WTC11 (cell line): ENCODE results near the gene KCNMA1. TPM values are rescaled to one million over a fixed set of nuclear protein-coding genes. Genes with fewer than 3 reads are reported as not detected.

Experiments used
- ATAC-seq: fragments of 200-7000 bp; cut with Tn5 transposase; 2 replicates; pipeline ENCODE4 v1.10.0; 2021; ENCODE audit warnings: mild to moderate bottlenecking, moderate library complexity
- CTCF ChIA-PET: fragments of 300-600 bp; sonication (Branson Sonifier 250); formaldehyde crosslinking; loops from one replicate; lab custom pipeline; 2021; ENCODE audit warnings: antibody characterized with exemption; lab: Charles Lee
- POLR2A ChIA-PET: fragments of 350-600 bp; sonication (Branson Sonifier 250); formaldehyde crosslinking; loops from one replicate; lab custom pipeline; 2021; ENCODE audit warnings: antibody characterized with exemption; lab: Charles Lee
- DNase-seq: peaks from one replicate; pipeline ENCODE4 v3.0.0; 2021; ENCODE audit warnings: low spot score
- H3K27ac Mint-ChIP-seq: 2 replicates; pipeline ENCODE4 v1.8.0; 2021; ENCODE audit warnings: mixed read lengths
- H3K27me3 Mint-ChIP-seq: 2 replicates; pipeline ENCODE4 v1.8.0; 2021; ENCODE audit warnings: low read depth, mild to moderate bottlenecking, moderate library complexity, mixed read lengths
- H3K36me3 Mint-ChIP-seq: 2 replicates; pipeline ENCODE4 v1.8.0; 2021; ENCODE audit warnings: mixed read lengths
- H3K4me1 Mint-ChIP-seq: 2 replicates; pipeline ENCODE4 v1.8.0; 2022; ENCODE audit warnings: mixed read lengths
- H3K4me3 Mint-ChIP-seq: 2 replicates; pipeline ENCODE4 v1.8.0; 2021; ENCODE audit warnings: mild to moderate bottlenecking, moderate library complexity, mixed read lengths
- H3K9me3 Mint-ChIP-seq: 2 replicates; pipeline ENCODE4 v1.8.0; 2021; ENCODE audit warnings: mixed read lengths
- CBFB ChIP-seq: sonication (generic); formaldehyde crosslinking; IDR thresholded peaks from 2 replicates; pipeline ENCODE4 v1.8.1; 2022; ENCODE audit warnings: mild to moderate bottlenecking, low read depth, missing genetic modification reagents
- CREM ChIP-seq: sonication (generic); formaldehyde crosslinking; IDR thresholded peaks from 2 replicates; pipeline ENCODE4 v1.8.1; 2022; ENCODE audit warnings: mild to moderate bottlenecking, missing genetic modification reagents, moderate library complexity
- FOXK1 ChIP-seq: sonication (generic); formaldehyde crosslinking; IDR thresholded peaks from 2 replicates; pipeline ENCODE4 v1.8.0; 2022; ENCODE audit warnings: mild to moderate bottlenecking, moderate library complexity, missing genetic modification reagents
- GABPB1 ChIP-seq: sonication (generic); formaldehyde crosslinking; IDR thresholded peaks from 2 replicates; pipeline ENCODE4 v1.8.1; 2023; ENCODE audit warnings: mild to moderate bottlenecking, missing genetic modification reagents
- NFATC4 ChIP-seq: fragments of 250-450 bp; sonication (Bioruptor Pico); IDR thresholded peaks from 2 replicates; pipeline ENCODE4 v1.9.0; 2021; ENCODE audit warnings: mild to moderate bottlenecking
- RORB ChIP-seq: fragments of 250-450 bp; sonication (Bioruptor Pico); IDR thresholded peaks from 2 replicates; pipeline ENCODE4 v1.9.0; 2021; ENCODE audit warnings: mild to moderate bottlenecking
- SP1 ChIP-seq: sonication (generic); formaldehyde crosslinking; conservative IDR thresholded peaks from 2 replicates; pipeline ENCODE4 v1.8.1; 2022; ENCODE audit warnings: missing genetic modification reagents
- TEAD4 ChIP-seq: sonication (generic); formaldehyde crosslinking; IDR thresholded peaks from 2 replicates; pipeline ENCODE4 v1.8.0; 2022; ENCODE audit warnings: mild to moderate bottlenecking, missing genetic modification reagents
- ZNF121 ChIP-seq: sonication (generic); formaldehyde crosslinking; IDR thresholded peaks from 2 replicates; pipeline ENCODE4 v1.8.0; 2023; ENCODE audit warnings: missing genetic modification reagents
- ZNF396 ChIP-seq: fragments of 250-450 bp; sonication (Bioruptor Pico); IDR thresholded peaks from 2 replicates; pipeline ENCODE4 v1.8.0; 2021; ENCODE audit warnings: mild to moderate bottlenecking, moderate library complexity, borderline replicate concordance
- ZNF423 ChIP-seq: fragments of 250-450 bp; sonication (Bioruptor Pico); IDR thresholded peaks from 2 replicates; pipeline ENCODE4 v2.1.2; 2022; ENCODE audit warnings: mild to moderate bottlenecking, moderate library complexity
- total RNA-seq: library from RNA; stranded (reverse); gene quantifications from 3 replicates; pipeline ENCODE4 v1.2.3, GENCODE V29; 2021
- TF ChIP-seq, protein P1 (sequence below): sonication (generic); formaldehyde crosslinking; IDR thresholded peaks from 2 replicates; pipeline ENCODE4 v1.8.1; 2023; ENCODE audit warnings: mild to moderate bottlenecking, missing genetic modification reagents, moderate library complexity
- TF ChIP-seq, protein P2 (sequence below): sonication (generic); formaldehyde crosslinking; IDR thresholded peaks from 2 replicates; pipeline ENCODE4 v1.8.0; 2022; ENCODE audit warnings: mild to moderate bottlenecking, missing genetic modification reagents
- TF ChIP-seq, protein P3 (sequence below): sonication (generic); formaldehyde crosslinking; IDR thresholded peaks from 2 replicates; pipeline ENCODE4 v1.8.1; 2023; ENCODE audit warnings: mild to moderate bottlenecking, missing genetic modification reagents
- TF ChIP-seq, protein P4 (sequence below): sonication (generic); formaldehyde crosslinking; IDR thresholded peaks from 2 replicates; pipeline ENCODE4 v1.8.1; 2022; ENCODE audit warnings: low read depth, mild to moderate bottlenecking, moderate library complexity, missing genetic modification reagents, borderline replicate concordance
- TF ChIP-seq, protein P5 (sequence below): sonication (generic); formaldehyde crosslinking; IDR thresholded peaks from 2 replicates; pipeline ENCODE4 v1.8.1; 2022; ENCODE audit warnings: missing genetic modification reagents, borderline replicate concordance
- TF ChIP-seq, protein P6 (sequence below): fragments of 250-450 bp; sonication (Bioruptor Pico); IDR thresholded peaks from 2 replicates; pipeline ENCODE4 v1.9.0; 2021; ENCODE audit warnings: mild to moderate bottlenecking, borderline replicate concordance
- TF ChIP-seq, protein P7 (sequence below): sonication (generic); formaldehyde crosslinking; IDR thresholded peaks from 2 replicates; pipeline ENCODE4 v1.8.1; 2022; ENCODE audit warnings: low read depth, missing genetic modification reagents, borderline replicate concordance

The KCNMA1 gene
- total RNA-seq, 1 experiment from 2014 or later: 7.3 TPM

DNA sequence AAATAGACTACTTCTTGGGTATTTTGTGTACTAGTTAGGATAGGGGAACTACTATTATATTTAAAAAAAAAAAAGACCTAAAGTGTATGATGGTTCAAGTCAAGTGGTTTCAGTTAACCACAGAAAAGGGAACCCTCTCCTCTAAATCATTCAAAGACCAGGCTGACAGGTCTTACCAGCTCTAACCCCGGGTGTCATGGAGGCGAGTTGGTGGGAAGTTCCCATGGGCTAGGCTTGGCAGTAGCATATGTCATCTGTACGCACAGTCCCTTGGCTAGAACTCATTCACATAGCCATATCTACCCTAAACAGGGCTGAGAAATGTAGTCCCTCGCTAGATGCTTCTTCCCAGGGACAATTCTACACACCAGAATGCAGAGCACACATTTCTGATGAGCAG is 37.7 kb upstream of the KCNMA1 start:
- CTCF ChIA-PET: no interaction called here
- Mint-ChIP-seq H3K4me3 (no peak overlapping the region), H3K36me3 (no peaks in the 10 kb centered on the region), H3K4me1 (peaks cover 16% of the 10 kb centered on the region), H3K27me3 (peaks cover 6% of the 10 kb centered on the region), H3K27ac (no peak overlapping the region)
- DNase-seq (no peak), ATAC-seq (no peak)
- POLR2A ChIA-PET: no interaction called here
- TF ChIP-seq ZNF121 (no peak), RORB (CRISPR knock-in tag) (no peak), ZNF423 (CRISPR knock-in tag) (no peak), NFATC4 (CRISPR knock-in tag) (no peak), FOXK1 (CRISPR knock-in tag) (no peak), ZNF396 (CRISPR knock-in tag) (no peak), GABPB1 (CRISPR knock-in tag) (no peak), CREM (CRISPR knock-in tag) (no peak), SP1 (no peak), TEAD4 (no peak), CBFB (no peak)
- TF ChIP-seq, protein P1, sequence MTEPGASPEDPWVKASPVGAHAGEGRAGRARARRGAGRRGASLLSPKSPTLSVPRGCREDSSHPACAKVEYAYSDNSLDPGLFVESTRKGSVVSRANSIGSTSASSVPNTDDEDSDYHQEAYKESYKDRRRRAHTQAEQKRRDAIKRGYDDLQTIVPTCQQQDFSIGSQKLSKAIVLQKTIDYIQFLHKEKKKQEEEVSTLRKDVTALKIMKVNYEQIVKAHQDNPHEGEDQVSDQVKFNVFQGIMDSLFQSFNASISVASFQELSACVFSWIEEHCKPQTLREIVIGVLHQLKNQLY: no peak
- TF ChIP-seq, protein P2, sequence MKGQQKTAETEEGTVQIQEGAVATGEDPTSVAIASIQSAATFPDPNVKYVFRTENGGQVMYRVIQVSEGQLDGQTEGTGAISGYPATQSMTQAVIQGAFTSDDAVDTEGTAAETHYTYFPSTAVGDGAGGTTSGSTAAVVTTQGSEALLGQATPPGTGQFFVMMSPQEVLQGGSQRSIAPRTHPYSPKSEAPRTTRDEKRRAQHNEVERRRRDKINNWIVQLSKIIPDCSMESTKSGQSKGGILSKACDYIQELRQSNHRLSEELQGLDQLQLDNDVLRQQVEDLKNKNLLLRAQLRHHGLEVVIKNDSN (CRISPR knock-in tag): no peak
- TF ChIP-seq, protein P3, sequence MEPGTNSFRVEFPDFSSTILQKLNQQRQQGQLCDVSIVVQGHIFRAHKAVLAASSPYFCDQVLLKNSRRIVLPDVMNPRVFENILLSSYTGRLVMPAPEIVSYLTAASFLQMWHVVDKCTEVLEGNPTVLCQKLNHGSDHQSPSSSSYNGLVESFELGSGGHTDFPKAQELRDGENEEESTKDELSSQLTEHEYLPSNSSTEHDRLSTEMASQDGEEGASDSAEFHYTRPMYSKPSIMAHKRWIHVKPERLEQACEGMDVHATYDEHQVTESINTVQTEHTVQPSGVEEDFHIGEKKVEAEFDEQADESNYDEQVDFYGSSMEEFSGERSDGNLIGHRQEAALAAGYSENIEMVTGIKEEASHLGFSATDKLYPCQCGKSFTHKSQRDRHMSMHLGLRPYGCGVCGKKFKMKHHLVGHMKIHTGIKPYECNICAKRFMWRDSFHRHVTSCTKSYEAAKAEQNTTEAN (CRISPR knock-in tag): no peak
- TF ChIP-seq, protein P4, sequence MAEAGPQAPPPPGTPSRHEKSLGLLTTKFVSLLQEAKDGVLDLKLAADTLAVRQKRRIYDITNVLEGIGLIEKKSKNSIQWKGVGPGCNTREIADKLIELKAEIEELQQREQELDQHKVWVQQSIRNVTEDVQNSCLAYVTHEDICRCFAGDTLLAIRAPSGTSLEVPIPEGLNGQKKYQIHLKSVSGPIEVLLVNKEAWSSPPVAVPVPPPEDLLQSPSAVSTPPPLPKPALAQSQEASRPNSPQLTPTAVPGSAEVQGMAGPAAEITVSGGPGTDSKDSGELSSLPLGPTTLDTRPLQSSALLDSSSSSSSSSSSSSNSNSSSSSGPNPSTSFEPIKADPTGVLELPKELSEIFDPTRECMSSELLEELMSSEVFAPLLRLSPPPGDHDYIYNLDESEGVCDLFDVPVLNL (CRISPR knock-in tag): no peak
- TF ChIP-seq, protein P5, sequence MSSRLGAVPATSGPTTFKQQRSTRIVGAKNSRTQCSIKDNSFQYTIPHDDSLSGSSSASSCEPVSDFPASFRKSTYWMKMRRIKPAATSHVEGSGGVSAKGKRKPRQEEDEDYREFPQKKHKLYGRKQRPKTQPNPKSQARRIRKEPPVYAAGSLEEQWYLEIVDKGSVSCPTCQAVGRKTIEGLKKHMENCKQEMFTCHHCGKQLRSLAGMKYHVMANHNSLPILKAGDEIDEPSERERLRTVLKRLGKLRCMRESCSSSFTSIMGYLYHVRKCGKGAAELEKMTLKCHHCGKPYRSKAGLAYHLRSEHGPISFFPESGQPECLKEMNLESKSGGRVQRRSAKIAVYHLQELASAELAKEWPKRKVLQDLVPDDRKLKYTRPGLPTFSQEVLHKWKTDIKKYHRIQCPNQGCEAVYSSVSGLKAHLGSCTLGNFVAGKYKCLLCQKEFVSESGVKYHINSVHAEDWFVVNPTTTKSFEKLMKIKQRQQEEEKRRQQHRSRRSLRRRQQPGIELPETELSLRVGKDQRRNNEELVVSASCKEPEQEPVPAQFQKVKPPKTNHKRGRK (CRISPR knock-in tag): no peak
- TF ChIP-seq, protein P6, sequence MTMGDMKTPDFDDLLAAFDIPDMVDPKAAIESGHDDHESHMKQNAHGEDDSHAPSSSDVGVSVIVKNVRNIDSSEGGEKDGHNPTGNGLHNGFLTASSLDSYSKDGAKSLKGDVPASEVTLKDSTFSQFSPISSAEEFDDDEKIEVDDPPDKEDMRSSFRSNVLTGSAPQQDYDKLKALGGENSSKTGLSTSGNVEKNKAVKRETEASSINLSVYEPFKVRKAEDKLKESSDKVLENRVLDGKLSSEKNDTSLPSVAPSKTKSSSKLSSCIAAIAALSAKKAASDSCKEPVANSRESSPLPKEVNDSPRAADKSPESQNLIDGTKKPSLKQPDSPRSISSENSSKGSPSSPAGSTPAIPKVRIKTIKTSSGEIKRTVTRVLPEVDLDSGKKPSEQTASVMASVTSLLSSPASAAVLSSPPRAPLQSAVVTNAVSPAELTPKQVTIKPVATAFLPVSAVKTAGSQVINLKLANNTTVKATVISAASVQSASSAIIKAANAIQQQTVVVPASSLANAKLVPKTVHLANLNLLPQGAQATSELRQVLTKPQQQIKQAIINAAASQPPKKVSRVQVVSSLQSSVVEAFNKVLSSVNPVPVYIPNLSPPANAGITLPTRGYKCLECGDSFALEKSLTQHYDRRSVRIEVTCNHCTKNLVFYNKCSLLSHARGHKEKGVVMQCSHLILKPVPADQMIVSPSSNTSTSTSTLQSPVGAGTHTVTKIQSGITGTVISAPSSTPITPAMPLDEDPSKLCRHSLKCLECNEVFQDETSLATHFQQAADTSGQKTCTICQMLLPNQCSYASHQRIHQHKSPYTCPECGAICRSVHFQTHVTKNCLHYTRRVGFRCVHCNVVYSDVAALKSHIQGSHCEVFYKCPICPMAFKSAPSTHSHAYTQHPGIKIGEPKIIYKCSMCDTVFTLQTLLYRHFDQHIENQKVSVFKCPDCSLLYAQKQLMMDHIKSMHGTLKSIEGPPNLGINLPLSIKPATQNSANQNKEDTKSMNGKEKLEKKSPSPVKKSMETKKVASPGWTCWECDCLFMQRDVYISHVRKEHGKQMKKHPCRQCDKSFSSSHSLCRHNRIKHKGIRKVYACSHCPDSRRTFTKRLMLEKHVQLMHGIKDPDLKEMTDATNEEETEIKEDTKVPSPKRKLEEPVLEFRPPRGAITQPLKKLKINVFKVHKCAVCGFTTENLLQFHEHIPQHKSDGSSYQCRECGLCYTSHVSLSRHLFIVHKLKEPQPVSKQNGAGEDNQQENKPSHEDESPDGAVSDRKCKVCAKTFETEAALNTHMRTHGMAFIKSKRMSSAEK (CRISPR knock-in tag): no peak
- TF ChIP-seq, protein P7, sequence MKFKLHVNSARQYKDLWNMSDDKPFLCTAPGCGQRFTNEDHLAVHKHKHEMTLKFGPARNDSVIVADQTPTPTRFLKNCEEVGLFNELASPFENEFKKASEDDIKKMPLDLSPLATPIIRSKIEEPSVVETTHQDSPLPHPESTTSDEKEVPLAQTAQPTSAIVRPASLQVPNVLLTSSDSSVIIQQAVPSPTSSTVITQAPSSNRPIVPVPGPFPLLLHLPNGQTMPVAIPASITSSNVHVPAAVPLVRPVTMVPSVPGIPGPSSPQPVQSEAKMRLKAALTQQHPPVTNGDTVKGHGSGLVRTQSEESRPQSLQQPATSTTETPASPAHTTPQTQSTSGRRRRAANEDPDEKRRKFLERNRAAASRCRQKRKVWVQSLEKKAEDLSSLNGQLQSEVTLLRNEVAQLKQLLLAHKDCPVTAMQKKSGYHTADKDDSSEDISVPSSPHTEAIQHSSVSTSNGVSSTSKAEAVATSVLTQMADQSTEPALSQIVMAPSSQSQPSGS: no peak
- TF ChIP-seq, all 79 proteins: peak for 0
- H3K9me3 Mint-ChIP-seq: peaks cover 6% of the 10 kb centered on the region
